Ishikawa (cell line): ENCODE results near the gene RGS16.

ENCODE experiments used
- CEBPB ChIP-seq: IDR thresholded peaks from 2 replicates; pipeline ENCODE4 v1.6.1; 2012
- CREB1 ChIP-seq: IDR thresholded peaks from 2 replicates; pipeline ENCODE4 v1.6.1; 2012; ENCODE audit warnings: low read depth
- EGR1 ChIP-seq: IDR thresholded peaks from 2 replicates; pipeline ENCODE4 v1.6.1; 2012
- EP300 ChIP-seq: IDR thresholded peaks from 2 replicates; pipeline ENCODE4 v1.6.1; 2012; ENCODE audit warnings: borderline replicate concordance
- FOXM1 ChIP-seq: IDR thresholded peaks from 2 replicates; pipeline ENCODE4 v1.6.1; 2012; ENCODE audit warnings: low read depth, borderline replicate concordance
- MAX ChIP-seq: IDR thresholded peaks from 2 replicates; pipeline ENCODE4 v1.6.1; 2012
- NFIC ChIP-seq: IDR thresholded peaks from 2 replicates; pipeline ENCODE4 v1.6.1; 2012
- RAD21 ChIP-seq: IDR thresholded peaks from 2 replicates; pipeline ENCODE4 v1.6.1; 2012; ENCODE audit warnings: low read depth
- REST ChIP-seq: IDR thresholded peaks from 2 replicates; pipeline ENCODE4 v1.6.1; 2012; ENCODE audit warnings: low read depth, mild to moderate bottlenecking
- TAF1 ChIP-seq: IDR thresholded peaks from 2 replicates; pipeline ENCODE4 v1.6.1; 2012; ENCODE audit warnings: low read depth, mild to moderate bottlenecking
- TEAD4 ChIP-seq: IDR thresholded peaks from 2 replicates; pipeline ENCODE4 v1.6.1; 2012
- YY1 ChIP-seq: IDR thresholded peaks from 2 replicates; pipeline ENCODE4 v1.6.1; 2012; ENCODE audit warnings: low read depth

GRCh38 chr1:182596934-182597333, 7.3 kb downstream of the RGS16 start:
- TF ChIP-seq MAX (no peak), NFIC (no peak), YY1 (no peak), EP300 (no peak), REST (no peak), EGR1 (no peak), RAD21 (no peak), CREB1 (no peak), CEBPB (no peak), TEAD4 (no peak), TAF1 (no peak), FOXM1 (no peak)
